ENCODE measurements around the gene NEO1.
"Not testable (repeated sequence)": the region's sequence is repeated elsewhere in the genome, so short reads cannot be mapped to it uniquely, and the experiment has no call there.

NEO1 gene

GRCh38 chr15:73293773-73294172 is 241.5 kb downstream of the NEO1 start:
- in situ Hi-C loops (cut with MboI; ENCODE audit: low sequenced_read_pairs) = loop anchor here (25.0 kb wide), 1 partner anchor 394 kb away; the partner anchor contains the start of gene CD276

GRCh38 chr15:73295630-73296286 is 243.5 kb downstream of the NEO1 start:
- in situ Hi-C loops (cut with MboI; ENCODE audit: low sequenced_read_pairs) = loop anchor here (25.0 kb wide), 1 partner anchor 392 kb away; the partner anchor contains the start of gene CD276

- in situ Hi-C loops (cut with MboI; ENCODE audit: low sequenced_read_pairs) = loop anchor here (25.0 kb wide), 1 partner anchor 391 kb away; the partner anchor contains the start of gene CD276
Measured at GRCh38 chr15:73296609-73297353, 244.5 kb downstream of the NEO1 start.

- in situ Hi-C loops (cut with MboI; ENCODE audit: low sequenced_read_pairs) = loop anchor here (25.0 kb wide), 1 partner anchor 389 kb away; the partner anchor contains the start of gene CD276
Measured at GRCh38 chr15:73298522-73299245, 246.4 kb downstream of the NEO1 start.

GRCh38 chr15:73300286-73300685 is 248.0 kb downstream of the NEO1 start:
- in situ Hi-C loops (cut with MboI; ENCODE audit: low sequenced_read_pairs) = not testable (repeated sequence)

- in situ Hi-C loops (cut with MboI; ENCODE audit: low sequenced_read_pairs) = no loop called here
Measured at GRCh38 chr15:73303636-73304035, 251.4 kb downstream of the NEO1 start.

DNA sequence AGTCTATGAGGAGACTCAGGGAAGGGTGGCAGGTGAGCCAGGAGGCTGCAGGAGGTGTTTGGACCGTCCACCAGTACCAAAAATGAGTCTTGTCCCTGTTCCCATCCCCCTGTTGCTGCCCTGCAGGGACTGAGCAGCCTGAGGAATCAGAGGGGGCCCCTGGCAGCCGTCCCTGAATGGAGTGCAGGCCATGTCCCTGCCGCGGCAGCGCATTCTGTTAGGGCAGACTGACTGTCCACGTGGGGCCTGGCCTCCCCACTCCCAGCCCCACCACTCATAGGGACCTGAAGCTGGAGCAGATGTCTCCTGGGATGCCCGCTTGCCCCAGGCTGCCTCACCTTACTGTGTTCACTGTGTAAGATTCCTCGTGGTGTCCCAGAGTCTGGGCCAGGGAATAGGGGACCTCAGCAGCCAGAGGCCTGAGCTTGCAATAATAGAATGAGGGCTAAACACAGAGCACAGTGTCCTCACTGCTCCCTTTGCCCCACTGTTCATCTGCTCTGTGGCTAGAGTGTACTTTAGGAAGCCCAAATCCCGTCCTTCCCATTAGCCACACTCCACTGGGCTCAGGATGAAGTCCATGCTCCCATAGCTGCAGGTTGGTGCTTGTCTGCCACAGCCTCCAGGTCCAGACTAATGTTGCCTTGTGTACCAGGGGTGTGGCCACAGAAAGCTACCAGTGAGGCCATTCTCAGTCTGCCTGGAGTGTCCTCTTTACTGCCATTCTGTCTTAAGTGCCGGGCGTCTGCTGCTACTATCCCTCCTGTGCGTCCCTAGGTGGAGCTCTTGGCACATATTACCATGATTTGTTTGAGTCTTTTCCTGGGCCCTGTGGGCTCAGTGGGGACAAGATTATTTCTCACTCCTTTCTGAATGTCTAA is 253.3 kb downstream of the NEO1 start:
- in situ Hi-C loops (cut with MboI; ENCODE audit: low sequenced_read_pairs) = no loop called here

- in situ Hi-C loops (cut with MboI; ENCODE audit: low sequenced_read_pairs) = no loop called here
Measured at GRCh38 chr15:73308305-73308704, 256.0 kb downstream of the NEO1 start.

GRCh38 chr15:73313861-73314260 is 261.6 kb downstream of the NEO1 start:
- in situ Hi-C loops (cut with MboI; ENCODE audit: low sequenced_read_pairs) = no loop called here

DNA sequence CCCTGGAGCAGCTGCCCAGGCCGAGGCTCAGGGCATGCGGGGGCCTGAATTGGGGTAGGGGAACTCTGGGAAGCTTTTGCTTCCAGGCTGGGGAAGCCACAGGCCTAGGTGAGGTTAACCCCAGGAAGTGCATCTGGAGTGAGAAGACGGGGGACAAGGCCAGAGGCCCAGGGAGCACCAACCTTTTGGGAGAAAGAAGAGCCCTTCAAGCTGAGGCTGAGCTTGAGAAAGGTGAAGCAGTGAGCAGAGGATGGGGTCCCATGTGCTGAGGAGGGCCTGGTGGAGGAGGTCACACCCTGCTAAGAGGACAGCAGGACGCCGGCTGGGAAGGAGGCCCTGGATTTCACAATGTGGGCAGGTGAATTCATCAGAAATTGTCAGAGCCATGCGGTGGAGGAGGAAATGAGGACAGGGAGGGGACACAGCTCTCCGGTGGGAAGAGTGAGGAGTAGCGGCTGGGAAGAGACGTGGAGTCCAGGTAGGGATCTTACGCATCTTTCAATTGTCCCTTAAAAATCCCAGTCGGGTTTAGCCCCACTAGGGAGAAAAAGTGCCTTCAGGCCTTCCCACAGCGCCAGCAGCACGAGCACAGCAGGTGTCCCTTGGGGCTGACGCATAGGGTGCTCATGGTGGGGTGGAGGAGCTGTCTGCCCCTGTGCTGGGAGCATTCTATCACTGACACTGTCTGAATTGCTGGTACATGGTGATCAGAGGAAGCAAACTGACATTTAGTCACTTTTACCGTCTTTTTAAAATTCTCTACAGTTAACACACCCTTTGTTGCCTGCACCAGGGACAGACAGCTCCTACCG is 265.6 kb downstream of the NEO1 start:
- in situ Hi-C loops (cut with MboI; ENCODE audit: low sequenced_read_pairs) = no loop called here

- in situ Hi-C loops (cut with MboI; ENCODE audit: low sequenced_read_pairs) = no loop called here
Measured at GRCh38 chr15:73318463-73319351, 266.4 kb downstream of the NEO1 start.

- in situ Hi-C loops (cut with MboI; ENCODE audit: low sequenced_read_pairs) = no loop called here
Measured at GRCh38 chr15:73319460-73320245, 267.4 kb downstream of the NEO1 start.

GRCh38 chr15:73320619-73321180 is 268.4 kb downstream of the NEO1 start:
- in situ Hi-C loops (cut with MboI; ENCODE audit: low sequenced_read_pairs) = no loop called here

DNA sequence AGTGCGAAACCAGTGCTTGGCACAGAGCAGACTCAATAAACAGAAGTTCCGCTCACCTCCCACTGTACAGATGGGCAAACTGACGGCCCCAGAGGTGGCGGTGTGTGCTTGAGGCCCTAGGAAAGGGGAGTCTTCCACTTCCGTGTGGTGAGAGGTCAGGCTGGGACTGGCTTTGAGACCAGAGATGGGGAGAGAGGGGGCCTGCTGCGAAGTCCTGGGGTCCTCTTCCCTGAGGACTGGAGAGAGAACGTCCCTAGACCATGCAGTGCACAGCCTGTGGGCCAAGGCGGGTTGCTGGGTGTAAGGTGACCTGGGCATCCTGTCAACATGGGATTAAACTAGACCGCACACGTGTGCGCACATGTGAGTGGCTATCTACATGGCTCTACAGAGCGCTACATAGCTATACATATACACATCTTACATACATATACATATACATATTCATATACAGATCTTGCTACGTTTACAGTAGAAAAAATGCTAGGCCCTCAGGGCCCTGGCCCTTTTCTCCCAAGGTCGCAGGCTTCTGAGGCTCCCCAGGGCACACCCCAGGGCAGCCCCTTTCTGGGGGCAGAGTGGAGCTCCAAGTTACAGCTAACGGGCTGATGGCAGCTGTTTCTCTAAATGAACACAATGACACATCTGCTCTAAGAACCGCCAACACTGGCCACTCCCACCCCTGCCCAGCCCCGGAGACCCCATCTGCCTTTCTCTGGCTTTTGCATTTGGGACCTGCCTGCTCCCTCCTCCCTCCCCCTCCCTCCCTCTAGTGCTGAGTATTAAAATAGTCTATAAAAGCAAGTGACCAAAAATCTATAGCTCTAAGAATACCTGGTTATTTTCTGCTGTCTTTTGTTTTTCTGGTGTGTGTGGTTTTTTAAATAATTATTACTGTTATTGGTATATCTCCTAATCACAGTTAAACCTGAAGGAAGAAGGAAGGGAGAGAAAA is 269.5 kb downstream of the NEO1 start:
- in situ Hi-C loops (cut with MboI; ENCODE audit: low sequenced_read_pairs) = no loop called here

DNA sequence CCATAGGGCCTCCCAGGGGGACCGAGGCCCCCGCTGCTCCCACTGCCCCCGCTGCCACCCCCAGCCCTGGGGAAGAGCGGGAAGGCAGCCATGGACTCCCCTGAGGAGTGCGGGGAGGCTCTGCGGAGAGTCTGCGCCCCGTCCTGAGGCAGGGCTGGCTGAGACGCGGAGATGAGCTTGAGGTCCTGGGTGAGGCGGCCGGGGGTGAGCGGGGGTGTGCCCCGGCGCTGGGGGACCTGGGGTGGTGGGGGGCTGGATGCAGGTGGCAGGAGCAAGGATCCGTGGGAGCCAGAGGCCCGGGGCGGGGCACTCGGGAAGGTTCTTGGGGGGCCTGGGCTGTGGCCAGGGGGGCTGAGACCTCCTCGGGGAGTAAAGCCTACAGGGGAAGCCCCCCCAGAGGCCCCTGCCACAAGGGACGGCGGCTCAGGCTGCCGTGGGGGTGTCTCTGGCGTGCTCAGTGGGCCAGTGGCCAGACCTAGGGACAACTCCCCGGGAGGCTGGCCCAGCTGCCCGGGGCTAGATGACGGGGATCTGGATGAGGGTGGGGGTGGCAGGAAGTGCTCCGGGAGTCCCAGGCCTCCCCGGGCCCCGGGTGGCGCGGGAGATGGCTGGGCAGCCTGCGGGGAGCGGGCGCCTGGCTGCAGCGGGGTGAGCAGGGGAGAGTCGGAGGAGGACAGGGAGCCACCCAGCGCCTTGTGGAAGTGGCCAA is 270.6 kb downstream of the NEO1 start:
- in situ Hi-C loops (cut with MboI; ENCODE audit: low sequenced_read_pairs) = no loop called here

Measured in HL-60/S4 treated with retinoic acid at 250 ng/mL for 4 days and 3 days (cell line).